ENCODE measurements around the gene CHAC2. TPM values are rescaled to one million over a fixed set of nuclear protein-coding genes. Genes with fewer than 3 reads are reported as not detected.

CHAC2 gene
- total and polyA plus RNA-seq, 2 donors from 2014 or later, result 1.6 to 3.7 TPM

GRCh38 chr2:53786705-53787613, 19.4 kb downstream of the CHAC2 start, which contains the start of the genes ASB3 and ERLEC1:
TSS of gene ASB3 (minus strand) at chr2:53786953. CDS start at chr2:53765572, 21,381 bp downstream.
TSS of gene ERLEC1 (plus strand) at chr2:53787044. CDS start at chr2:53787211, 167 bp downstream.
- intact Hi-C loops (cut with DNase I), result no loop called here
- FAIRE-seq (no peak), DNase-seq (peak; percentile 96 to 98 (median 96))
- Histone ChIP-seq H3K9ac (ENCODE audit: low read length in 3 of 3) (peak within 1 kb of the TSS; percentile 62 to 96 (median 78)), H3K4me3 (ENCODE audit: low read length in 3 of 3) (peak within 1 kb of the TSS; percentile 94 to 98 (median 98)), H3K36me3 (ENCODE audit: control insufficient read depth in 2 of 3, insufficient read depth in 3 of 3, low read length in 3 of 3) (no peaks in the 10 kb centered on the region), H3K27ac (ENCODE audit: low read depth in 2 of 2, low read length in 2 of 2) (peak within 1 kb of the TSS; percentile 49 to 68), H3K27me3 (ENCODE audit: control insufficient read depth, insufficient read depth, low read length) (no peaks in the 10 kb centered on the region), H3K9me3 (ENCODE audit: control insufficient read depth in 2 of 3, insufficient read depth in 1 of 3, low read length in 3 of 3) (no peaks in the 10 kb centered on the region), H3K4me1 (ENCODE audit: control insufficient read depth in 2 of 3, insufficient read depth in 2 of 3, low read depth in 1 of 3, low read length in 3 of 3) (peaks cover 0 to 22% (median 3%) of the 10 kb centered on the region in 3 donors)
- no peak for TF ChIP-seq CTCF (IDR thresholded peaks at IDR 0.05; ENCODE audit: borderline replicate concordance, extremely low read depth, insufficient read depth)

GRCh38 chr2:53787614-53788289, 20.1 kb downstream of the CHAC2 start:
- DNase-seq (peak in 2 of 5 donors; percentile 22 to 24), FAIRE-seq (no peak)
- no peak for TF ChIP-seq CTCF (IDR thresholded peaks at IDR 0.05; ENCODE audit: borderline replicate concordance, extremely low read depth, insufficient read depth)
- Histone ChIP-seq H3K4me1 (ENCODE audit: control insufficient read depth in 2 of 3, insufficient read depth in 2 of 3, low read depth in 1 of 3, low read length in 3 of 3) (peaks cover 0 to 22% (median 3%) of the 10 kb centered on the region in 3 donors), H3K4me3 (ENCODE audit: low read length in 3 of 3) (peak overlapping the region; percentile 94 to 98 (median 98)), H3K9me3 (ENCODE audit: control insufficient read depth in 2 of 3, insufficient read depth in 1 of 3, low read length in 3 of 3) (no peaks in the 10 kb centered on the region), H3K36me3 (ENCODE audit: control insufficient read depth in 2 of 3, insufficient read depth in 3 of 3, low read length in 3 of 3) (no peaks in the 10 kb centered on the region), H3K27ac (ENCODE audit: low read depth in 2 of 2, low read length in 2 of 2) (peak overlapping the region in 1 of 2 donors; percentile 49), H3K9ac (ENCODE audit: low read length in 3 of 3) (peak overlapping the region; percentile 62 to 82 (median 78)), H3K27me3 (ENCODE audit: control insufficient read depth, insufficient read depth, low read length) (no peaks in the 10 kb centered on the region)
- intact Hi-C loops (cut with DNase I), result no loop called here

- Histone ChIP-seq H3K4me3 (ENCODE audit: low read length in 3 of 3) (no peak overlapping the region), H3K9ac (ENCODE audit: low read length in 3 of 3) (no peak overlapping the region), H3K4me1 (ENCODE audit: control insufficient read depth in 2 of 3, insufficient read depth in 2 of 3, low read depth in 1 of 3, low read length in 3 of 3) (peaks cover 0 to 1% (median 0%) of the 10 kb centered on the region in 3 donors), H3K36me3 (ENCODE audit: control insufficient read depth in 2 of 3, insufficient read depth in 3 of 3, low read length in 3 of 3) (peaks cover 2 to 16% (median 4%) of the 10 kb centered on the region in 3 donors), H3K9me3 (ENCODE audit: control insufficient read depth in 2 of 3, insufficient read depth in 1 of 3, low read length in 3 of 3) (no peaks in the 10 kb centered on the region), H3K27ac (ENCODE audit: low read depth in 2 of 2, low read length in 2 of 2) (no peak overlapping the region), H3K27me3 (ENCODE audit: control insufficient read depth, insufficient read depth, low read length) (no peaks in the 10 kb centered on the region)
- intact Hi-C loops (cut with DNase I), result no loop called here
- FAIRE-seq (no peak), DNase-seq (no peak)
- no peak for TF ChIP-seq CTCF (IDR thresholded peaks at IDR 0.05; ENCODE audit: borderline replicate concordance, extremely low read depth, insufficient read depth)
Observed at GRCh38 chr2:53793261-53793660, 25.7 kb downstream of the CHAC2 start.
